ENCODE data around the gene LOC128125822.

DNA sequence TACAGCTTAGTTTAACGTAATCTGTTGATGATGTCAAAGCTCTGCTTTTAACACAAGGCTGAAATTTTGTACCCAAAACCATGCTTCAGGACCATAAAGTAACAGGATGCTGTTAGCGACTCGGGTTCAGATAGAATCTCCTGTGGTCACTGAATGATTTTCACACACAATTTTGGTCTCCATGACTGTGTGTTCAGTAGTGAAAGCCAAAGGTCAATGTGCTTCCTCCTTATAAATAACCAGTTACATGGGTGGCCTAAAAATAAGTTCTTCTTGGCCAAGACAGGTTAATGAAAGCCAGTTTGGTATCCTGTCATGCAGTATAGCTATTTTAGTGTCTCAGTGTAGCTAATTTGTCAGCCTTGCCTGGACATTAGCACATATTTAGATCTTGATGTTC, 19.1 kb upstream of the LOC128125822 start:
- TF ChIP-seq, protein P1, sequence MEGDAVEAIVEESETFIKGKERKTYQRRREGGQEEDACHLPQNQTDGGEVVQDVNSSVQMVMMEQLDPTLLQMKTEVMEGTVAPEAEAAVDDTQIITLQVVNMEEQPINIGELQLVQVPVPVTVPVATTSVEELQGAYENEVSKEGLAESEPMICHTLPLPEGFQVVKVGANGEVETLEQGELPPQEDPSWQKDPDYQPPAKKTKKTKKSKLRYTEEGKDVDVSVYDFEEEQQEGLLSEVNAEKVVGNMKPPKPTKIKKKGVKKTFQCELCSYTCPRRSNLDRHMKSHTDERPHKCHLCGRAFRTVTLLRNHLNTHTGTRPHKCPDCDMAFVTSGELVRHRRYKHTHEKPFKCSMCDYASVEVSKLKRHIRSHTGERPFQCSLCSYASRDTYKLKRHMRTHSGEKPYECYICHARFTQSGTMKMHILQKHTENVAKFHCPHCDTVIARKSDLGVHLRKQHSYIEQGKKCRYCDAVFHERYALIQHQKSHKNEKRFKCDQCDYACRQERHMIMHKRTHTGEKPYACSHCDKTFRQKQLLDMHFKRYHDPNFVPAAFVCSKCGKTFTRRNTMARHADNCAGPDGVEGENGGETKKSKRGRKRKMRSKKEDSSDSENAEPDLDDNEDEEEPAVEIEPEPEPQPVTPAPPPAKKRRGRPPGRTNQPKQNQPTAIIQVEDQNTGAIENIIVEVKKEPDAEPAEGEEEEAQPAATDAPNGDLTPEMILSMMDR (conservative IDR thresholded peaks at IDR 0.05; ENCODE audit: low read depth in 2 of 2), result no peak
- TF ChIP-seq EZH2 (IDR thresholded peaks at IDR 0.05; ENCODE audit: low read depth, unreplicated experiment), result no peak
- no peak for TF ChIP-seq EZH2phosphoT487 (IDR thresholded peaks at IDR 0.05; ENCODE audit: unreplicated experiment)
- no peak for TF ChIP-seq ZNF331 (CRISPR knock-in tag; IDR thresholded peaks at IDR 0.05; ENCODE audit: low read depth)
- TF ChIP-seq CREB1 (CRISPR knock-in tag; IDR thresholded peaks at IDR 0.05; ENCODE audit: low read depth), result no peak
- no peak for TF ChIP-seq POLR2AphosphoS5 (IDR thresholded peaks at IDR 0.05; ENCODE audit: low read depth)
- TF ChIP-seq, protein P2, sequence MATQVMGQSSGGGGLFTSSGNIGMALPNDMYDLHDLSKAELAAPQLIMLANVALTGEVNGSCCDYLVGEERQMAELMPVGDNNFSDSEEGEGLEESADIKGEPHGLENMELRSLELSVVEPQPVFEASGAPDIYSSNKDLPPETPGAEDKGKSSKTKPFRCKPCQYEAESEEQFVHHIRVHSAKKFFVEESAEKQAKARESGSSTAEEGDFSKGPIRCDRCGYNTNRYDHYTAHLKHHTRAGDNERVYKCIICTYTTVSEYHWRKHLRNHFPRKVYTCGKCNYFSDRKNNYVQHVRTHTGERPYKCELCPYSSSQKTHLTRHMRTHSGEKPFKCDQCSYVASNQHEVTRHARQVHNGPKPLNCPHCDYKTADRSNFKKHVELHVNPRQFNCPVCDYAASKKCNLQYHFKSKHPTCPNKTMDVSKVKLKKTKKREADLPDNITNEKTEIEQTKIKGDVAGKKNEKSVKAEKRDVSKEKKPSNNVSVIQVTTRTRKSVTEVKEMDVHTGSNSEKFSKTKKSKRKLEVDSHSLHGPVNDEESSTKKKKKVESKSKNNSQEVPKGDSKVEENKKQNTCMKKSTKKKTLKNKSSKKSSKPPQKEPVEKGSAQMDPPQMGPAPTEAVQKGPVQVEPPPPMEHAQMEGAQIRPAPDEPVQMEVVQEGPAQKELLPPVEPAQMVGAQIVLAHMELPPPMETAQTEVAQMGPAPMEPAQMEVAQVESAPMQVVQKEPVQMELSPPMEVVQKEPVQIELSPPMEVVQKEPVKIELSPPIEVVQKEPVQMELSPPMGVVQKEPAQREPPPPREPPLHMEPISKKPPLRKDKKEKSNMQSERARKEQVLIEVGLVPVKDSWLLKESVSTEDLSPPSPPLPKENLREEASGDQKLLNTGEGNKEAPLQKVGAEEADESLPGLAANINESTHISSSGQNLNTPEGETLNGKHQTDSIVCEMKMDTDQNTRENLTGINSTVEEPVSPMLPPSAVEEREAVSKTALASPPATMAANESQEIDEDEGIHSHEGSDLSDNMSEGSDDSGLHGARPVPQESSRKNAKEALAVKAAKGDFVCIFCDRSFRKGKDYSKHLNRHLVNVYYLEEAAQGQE (IDR thresholded peaks at IDR 0.05; ENCODE audit: unreplicated experiment), result no peak
- TF ChIP-seq, protein P3, sequence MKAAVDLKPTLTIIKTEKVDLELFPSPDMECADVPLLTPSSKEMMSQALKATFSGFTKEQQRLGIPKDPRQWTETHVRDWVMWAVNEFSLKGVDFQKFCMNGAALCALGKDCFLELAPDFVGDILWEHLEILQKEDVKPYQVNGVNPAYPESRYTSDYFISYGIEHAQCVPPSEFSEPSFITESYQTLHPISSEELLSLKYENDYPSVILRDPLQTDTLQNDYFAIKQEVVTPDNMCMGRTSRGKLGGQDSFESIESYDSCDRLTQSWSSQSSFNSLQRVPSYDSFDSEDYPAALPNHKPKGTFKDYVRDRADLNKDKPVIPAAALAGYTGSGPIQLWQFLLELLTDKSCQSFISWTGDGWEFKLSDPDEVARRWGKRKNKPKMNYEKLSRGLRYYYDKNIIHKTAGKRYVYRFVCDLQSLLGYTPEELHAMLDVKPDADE (IDR thresholded peaks at IDR 0.05), result no peak
- TF ChIP-seq JUNB (IDR thresholded peaks at IDR 0.05; ENCODE audit: unreplicated experiment), result no peak
- TF ChIP-seq STAT1 (IDR thresholded peaks at IDR 0.05; ENCODE audit: unreplicated experiment), result no peak
- TF ChIP-seq, protein P4, sequence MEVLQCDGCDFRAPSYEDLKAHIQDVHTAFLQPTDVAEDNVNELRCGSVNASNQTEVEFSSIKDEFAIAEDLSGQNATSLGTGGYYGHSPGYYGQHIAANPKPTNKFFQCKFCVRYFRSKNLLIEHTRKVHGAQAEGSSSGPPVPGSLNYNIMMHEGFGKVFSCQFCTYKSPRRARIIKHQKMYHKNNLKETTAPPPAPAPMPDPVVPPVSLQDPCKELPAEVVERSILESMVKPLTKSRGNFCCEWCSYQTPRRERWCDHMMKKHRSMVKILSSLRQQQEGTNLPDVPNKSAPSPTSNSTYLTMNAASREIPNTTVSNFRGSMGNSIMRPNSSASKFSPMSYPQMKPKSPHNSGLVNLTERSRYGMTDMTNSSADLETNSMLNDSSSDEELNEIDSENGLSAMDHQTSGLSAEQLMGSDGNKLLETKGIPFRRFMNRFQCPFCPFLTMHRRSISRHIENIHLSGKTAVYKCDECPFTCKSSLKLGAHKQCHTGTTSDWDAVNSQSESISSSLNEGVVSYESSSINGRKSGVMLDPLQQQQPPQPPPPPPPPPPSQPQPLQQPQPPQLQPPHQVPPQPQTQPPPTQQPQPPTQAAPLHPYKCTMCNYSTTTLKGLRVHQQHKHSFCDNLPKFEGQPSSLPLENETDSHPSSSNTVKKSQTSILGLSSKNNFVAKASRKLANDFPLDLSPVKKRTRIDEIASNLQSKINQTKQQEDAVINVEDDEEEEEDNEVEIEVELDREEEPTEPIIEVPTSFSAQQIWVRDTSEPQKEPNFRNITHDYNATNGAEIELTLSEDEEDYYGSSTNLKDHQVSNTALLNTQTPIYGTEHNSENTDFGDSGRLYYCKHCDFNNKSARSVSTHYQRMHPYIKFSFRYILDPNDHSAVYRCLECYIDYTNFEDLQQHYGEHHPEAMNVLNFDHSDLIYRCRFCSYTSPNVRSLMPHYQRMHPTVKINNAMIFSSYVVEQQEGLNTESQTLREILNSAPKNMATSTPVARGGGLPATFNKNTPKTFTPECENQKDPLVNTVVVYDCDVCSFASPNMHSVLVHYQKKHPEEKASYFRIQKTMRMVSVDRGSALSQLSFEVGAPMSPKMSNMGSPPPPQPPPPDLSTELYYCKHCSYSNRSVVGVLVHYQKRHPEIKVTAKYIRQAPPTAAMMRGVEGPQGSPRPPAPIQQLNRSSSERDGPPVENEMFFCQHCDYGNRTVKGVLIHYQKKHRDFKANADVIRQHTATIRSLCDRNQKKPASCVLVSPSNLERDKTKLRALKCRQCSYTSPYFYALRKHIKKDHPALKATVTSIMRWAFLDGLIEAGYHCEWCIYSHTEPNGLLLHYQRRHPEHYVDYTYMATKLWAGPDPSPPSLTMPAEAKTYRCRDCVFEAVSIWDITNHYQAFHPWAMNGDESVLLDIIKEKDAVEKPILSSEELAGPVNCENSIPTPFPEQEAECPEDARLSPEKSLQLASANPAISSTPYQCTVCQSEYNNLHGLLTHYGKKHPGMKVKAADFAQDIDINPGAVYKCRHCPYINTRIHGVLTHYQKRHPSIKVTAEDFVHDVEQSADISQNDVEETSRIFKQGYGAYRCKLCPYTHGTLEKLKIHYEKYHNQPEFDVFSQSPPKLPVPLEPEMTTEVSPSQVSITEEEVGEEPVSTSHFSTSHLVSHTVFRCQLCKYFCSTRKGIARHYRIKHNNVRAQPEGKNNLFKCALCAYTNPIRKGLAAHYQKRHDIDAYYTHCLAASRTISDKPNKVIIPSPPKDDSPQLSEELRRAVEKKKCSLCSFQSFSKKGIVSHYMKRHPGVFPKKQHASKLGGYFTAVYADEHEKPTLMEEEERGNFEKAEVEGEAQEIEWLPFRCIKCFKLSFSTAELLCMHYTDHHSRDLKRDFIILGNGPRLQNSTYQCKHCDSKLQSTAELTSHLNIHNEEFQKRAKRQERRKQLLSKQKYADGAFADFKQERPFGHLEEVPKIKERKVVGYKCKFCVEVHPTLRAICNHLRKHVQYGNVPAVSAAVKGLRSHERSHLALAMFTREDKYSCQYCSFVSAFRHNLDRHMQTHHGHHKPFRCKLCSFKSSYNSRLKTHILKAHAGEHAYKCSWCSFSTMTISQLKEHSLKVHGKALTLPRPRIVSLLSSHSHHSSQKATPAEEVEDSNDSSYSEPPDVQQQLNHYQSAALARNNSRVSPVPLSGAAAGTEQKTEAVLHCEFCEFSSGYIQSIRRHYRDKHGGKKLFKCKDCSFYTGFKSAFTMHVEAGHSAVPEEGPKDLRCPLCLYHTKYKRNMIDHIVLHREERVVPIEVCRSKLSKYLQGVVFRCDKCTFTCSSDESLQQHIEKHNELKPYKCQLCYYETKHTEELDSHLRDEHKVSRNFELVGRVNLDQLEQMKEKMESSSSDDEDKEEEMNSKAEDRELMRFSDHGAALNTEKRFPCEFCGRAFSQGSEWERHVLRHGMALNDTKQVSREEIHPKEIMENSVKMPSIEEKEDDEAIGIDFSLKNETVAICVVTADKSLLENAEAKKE (CRISPR knock-in tag; IDR thresholded peaks at IDR 0.05), result no peak
- TF ChIP-seq ZNF114 (CRISPR knock-in tag; IDR thresholded peaks at IDR 0.05), result no peak
- TF ChIP-seq NANOG (IDR thresholded peaks at IDR 0.05; ENCODE audit: borderline replicate concordance), result no peak

Measured in GM23338 (cell line).